ENCODE measurements around the gene SFT2D3. TPM values are rescaled to one million over a fixed set of nuclear protein-coding genes. Genes with fewer than 3 reads are reported as not detected.

Gene SFT2D3
- total and polyA plus RNA-seq, 2 of the 8 experiments (the other 6 are each of a cell fraction or from before 2014, with no cell fraction given), result 7.3 to 10.3 TPM

- no peak overlapping the region for H3K4me2 ChIP-seq (ENCODE audit: insufficient read depth in 1 of 2, low read depth in 2 of 2, low read length in 2 of 2)
Measured at GRCh38 chr2:127670055-127670956, 31.0 kb upstream of the SFT2D3 start.

More at GRCh38 chr2:127670055-127670956, 31.0 kb upstream of the SFT2D3 start:
- H3K27ac ChIP-seq (ENCODE audit: low read depth, low read length), result no peak overlapping the region
- peaks cover 2% of the 10 kb centered on the region; the same call in 1 of the 2 replicates for H3K79me1 ChIP-seq (ENCODE audit: low read depth, low read length)
- no peak overlapping the region for H3K18ac ChIP-seq (ENCODE audit: extremely low read depth, low read length)
- H2AK5ac ChIP-seq (ENCODE audit: low read depth, low read length), result 0 out of 2 replicates have a peak overlapping the region, but pooled peaks have one; percentile 24
- FAIRE-seq (no peak), DNase-seq (ENCODE audit: low read depth in 1 of 2, low spot score in 2 of 2) (no peak)
- H3K14ac ChIP-seq (ENCODE audit: insufficient read length), result no peak overlapping the region
- TF ChIP-seq SAP30 (IDR thresholded peaks at IDR 0.05; ENCODE audit: insufficient read depth, insufficient replicate concordance, low read length) (no peak), PHF8 (conservative IDR thresholded peaks at IDR 0.05; ENCODE audit: low read depth, low read length) (no peak), FOSL1 (IDR thresholded peaks at IDR 0.05; ENCODE audit: insufficient read depth, low read depth, low read length) (no peak), TBP (IDR thresholded peaks at IDR 0.05; ENCODE audit: low read depth, low read length) (no peak), YY1 (IDR thresholded peaks at IDR 0.05; ENCODE audit: low read depth, low read length) (no peak), POLR2AphosphoS5 (IDR thresholded peaks at IDR 0.05; ENCODE audit: low read depth, low read length) (no peak), TAF1 (IDR thresholded peaks at IDR 0.05; ENCODE audit: low read depth, low read length) (no peak), ATF2 (IDR thresholded peaks at IDR 0.05; ENCODE audit: low read length) (no peak), RNF2 (IDR thresholded peaks at IDR 0.05; ENCODE audit: borderline replicate concordance, low read depth, low read length, missing control alignments, poor library complexity, severe bottlenecking) (no peak)
- H2BK12ac ChIP-seq (ENCODE audit: low read depth, low read length), result no peak overlapping the region
- H2BK120ac ChIP-seq (replicated peaks; ENCODE audit: low read depth, low read length), result no peak overlapping the region
- no peak overlapping the region for H2AFZ ChIP-seq (ENCODE audit: low read length)
- no peak overlapping the region for H3K9ac ChIP-seq (replicated peaks in 1 of 4; ENCODE audit: extremely low read depth in 1 of 4, low read depth in 3 of 4, low read length in 3 of 4)
- no peaks in the 10 kb centered on the region for H3K79me2 ChIP-seq (ENCODE audit: control insufficient read depth in 1 of 2, insufficient read depth in 2 of 2, low read length in 2 of 2)
- H3K56ac ChIP-seq (replicated peaks; ENCODE audit: insufficient read length, low read depth, low read length), result no peak overlapping the region
- H3K23ac ChIP-seq (ENCODE audit: insufficient read length), result no peak overlapping the region
- H3K4me1 ChIP-seq (replicated peaks in 1 of 4; ENCODE audit: control insufficient read depth in 3 of 4, insufficient read depth in 4 of 4, low read length in 3 of 4), result no peaks in the 10 kb centered on the region; a peak in 1 of 7 replicates
- H3K9me3 ChIP-seq (ENCODE audit: insufficient read depth in 2 of 2, low read depth in 1 of 2, low read length in 1 of 2), result no peaks in the 10 kb centered on the region
- ChIA-PET CTCF (ENCODE audit: partially characterized antibody) (no interaction called here), POLR2A (ENCODE audit: partially characterized antibody) (no interaction called here)
- no peak overlapping the region for H2BK15ac ChIP-seq (ENCODE audit: low read length)
- H2BK20ac ChIP-seq (ENCODE audit: low read length), result no peak overlapping the region
- H3K4ac ChIP-seq (replicated peaks; ENCODE audit: insufficient read length, low read depth, low read length), result no peak overlapping the region
- H4K8ac ChIP-seq (ENCODE audit: extremely low read depth, insufficient read depth, low read length), result no peak overlapping the region
- peaks cover 9 to 39% (median 21%) of the 10 kb centered on the region in 4 experiments for H3K27me3 ChIP-seq (replicated peaks in 1 of 4; ENCODE audit: control insufficient read depth in 3 of 4, extremely low read depth in 1 of 4, insufficient read depth in 3 of 4, low read length in 3 of 4)
- no peak overlapping the region for H4K5ac ChIP-seq (ENCODE audit: insufficient read length, low read depth, low read length)
- H3K36me3 ChIP-seq (ENCODE audit: control insufficient read depth in 2 of 4, insufficient read depth in 4 of 4, low read length in 3 of 4), result no peaks in the 10 kb centered on the region
- no peak overlapping the region for H4K91ac ChIP-seq (replicated peaks; ENCODE audit: insufficient read length, low read length)
- WGBS, 2 experiments (ENCODE audit: extremely low coverage in 1 of 2, insufficient coverage in 1 of 2, insufficient read length in 1 of 2, insufficient replicate concordance in 2 of 2, low coverage in 1 of 2, low lambda C conversion rate in 2 of 2, missing lambda C conversion rate in 1 of 2), result 92% methylated on average over 10 of the region's 10 CpGs; no CpG with 5 or more reads in 1 of the 2 experiments
- no peaks in the 10 kb centered on the region for H4K20me1 ChIP-seq (replicated peaks in 1 of 2; ENCODE audit: control insufficient read depth in 1 of 2, insufficient read depth in 2 of 2, low read length in 2 of 2)
- peaks cover 2% of the 10 kb centered on the region; the same call in 1 of the 2 replicates for H3K23me2 ChIP-seq (ENCODE audit: low read depth, low read length)
- H2BK5ac ChIP-seq (ENCODE audit: low read depth, low read length), result no peak overlapping the region
- H3K4me3 ChIP-seq (ENCODE audit: extremely low read depth in 1 of 4, insufficient read depth in 2 of 4, low read depth in 3 of 4, low read length in 4 of 4), result no peak overlapping the region

All from H1 (cell line).